ENCODE data around the gene KLK8. TPM values are rescaled to one million over a fixed set of nuclear protein-coding genes. Genes with fewer than 3 reads are reported as not detected.

The KLK8 gene
- total RNA-seq, 1 donor from 2014 or later, result 418 TPM

Other genes starting within 250 kb of the KLK8 start
- gene GPR32, start 231.1 kb downstream of the KLK8 start, total RNA-seq, result not detected
- not detected for gene ACP4, start 211.2 kb downstream of the KLK8 start, total RNA-seq
- gene KLK1, start 177.8 kb downstream of the KLK8 start, total RNA-seq, result 1.3 TPM
- gene KLK15, start 168.0 kb downstream of the KLK8 start, total RNA-seq, result not detected
- not detected for gene KLK3, start 146.7 kb downstream of the KLK8 start, total RNA-seq
- not detected for gene KLK2, start 128.2 kb downstream of the KLK8 start, total RNA-seq
- not detected for gene KLK4, start 90.2 kb downstream of the KLK8 start, total RNA-seq
- gene KLK5, start 48.6 kb downstream of the KLK8 start, total RNA-seq, result 93.9 TPM
- 106 TPM for gene KLK6, start 32.0 kb downstream of the KLK8 start, total RNA-seq
- gene KLK7, start 17.7 kb downstream of the KLK8 start, total RNA-seq, result 146 TPM
- gene KLK10, start 18.1 kb upstream of the KLK8 start, total RNA-seq, result 225 TPM
- 209 TPM for gene KLK11, start 25.0 kb upstream of the KLK8 start, total RNA-seq
- 153 TPM for gene KLK12, start 33.4 kb upstream of the KLK8 start, total RNA-seq
- gene KLK13, start 63.5 kb upstream of the KLK8 start, total RNA-seq, result 1,054 TPM
- 0.68 TPM for gene KLK14, start 81.3 kb upstream of the KLK8 start, total RNA-seq
- gene CTU1, start 106.8 kb upstream of the KLK8 start, total RNA-seq, result 5.3 TPM
- gene SIGLEC9, start 123.3 kb upstream of the KLK8 start, total RNA-seq, result 0.48 TPM
- gene SIGLEC7, start 140.7 kb upstream of the KLK8 start, total RNA-seq, result 0.44 TPM
- 0.40 TPM for gene CD33, start 223.5 kb upstream of the KLK8 start, total RNA-seq
- not detected for gene SIGLECL1, start 249.5 kb upstream of the KLK8 start, total RNA-seq

Measured in esophagus mucosa (tissue), 1 donor.